Hematopoietic multipotent progenitor cell treated with erythropoietin and hydrocortisone succinate and interleukin-3 and kit ligand, for 6 days (in vitro differentiated cells): ENCODE data around the gene PRKAG2.
"Not testable (repeated sequence)": the region's sequence is repeated elsewhere in the genome, so short reads cannot be mapped to it uniquely, and the experiment has no call there.

Experiments used
- DNase-seq: peaks from one replicate; pipeline ENCODE4 v3.0.0-alpha.2; 2015

The PRKAG2 gene

DNA sequence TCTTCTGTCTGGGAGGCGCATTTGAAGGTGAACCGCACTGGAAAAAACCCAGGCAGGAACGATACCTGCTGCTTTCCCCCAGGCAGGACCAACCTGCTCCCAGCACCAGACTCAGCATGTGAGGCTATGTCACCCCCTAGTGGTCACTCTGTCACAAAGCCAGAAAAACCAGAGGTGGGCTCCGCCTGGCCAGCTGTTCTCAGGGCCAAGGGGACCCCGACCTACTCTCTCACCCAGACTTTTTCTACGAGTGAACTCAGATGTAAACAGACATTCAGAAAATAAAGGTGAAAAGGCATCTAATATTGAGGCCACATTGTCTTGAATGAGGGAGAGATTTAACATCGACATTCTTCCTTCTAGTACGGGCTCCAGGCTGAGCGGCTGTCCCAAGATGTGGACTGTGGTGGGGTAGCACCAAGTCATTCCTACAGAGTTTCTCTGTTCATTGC, 117.3 kb downstream of the PRKAG2 start:
- peak; percentile 85 for DNase-seq

- no peak for DNase-seq
These were observed 118.0 kb downstream of the PRKAG2 start for GRCh38 chr7:151758622-151759540.

DNA sequence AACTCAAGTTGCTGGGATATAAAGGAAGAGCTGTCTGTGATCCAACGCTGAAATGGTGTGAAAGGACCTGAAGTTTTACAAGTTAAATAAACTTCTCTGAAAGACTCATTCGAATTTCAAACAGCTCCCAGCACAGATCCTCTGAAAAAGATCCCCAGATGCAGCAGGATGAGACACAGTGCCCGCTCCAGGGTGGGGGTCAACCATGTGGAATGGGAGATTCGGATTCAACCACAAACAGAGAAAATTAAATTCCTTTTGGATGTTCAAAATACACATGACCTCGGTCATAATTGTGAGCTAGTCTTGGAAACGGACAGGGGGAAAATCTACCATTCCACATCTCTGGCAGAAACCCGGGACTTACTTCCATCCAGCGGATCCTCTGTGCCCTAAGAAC, 119.6 kb downstream of the PRKAG2 start:
- DNase-seq = no peak

DNA sequence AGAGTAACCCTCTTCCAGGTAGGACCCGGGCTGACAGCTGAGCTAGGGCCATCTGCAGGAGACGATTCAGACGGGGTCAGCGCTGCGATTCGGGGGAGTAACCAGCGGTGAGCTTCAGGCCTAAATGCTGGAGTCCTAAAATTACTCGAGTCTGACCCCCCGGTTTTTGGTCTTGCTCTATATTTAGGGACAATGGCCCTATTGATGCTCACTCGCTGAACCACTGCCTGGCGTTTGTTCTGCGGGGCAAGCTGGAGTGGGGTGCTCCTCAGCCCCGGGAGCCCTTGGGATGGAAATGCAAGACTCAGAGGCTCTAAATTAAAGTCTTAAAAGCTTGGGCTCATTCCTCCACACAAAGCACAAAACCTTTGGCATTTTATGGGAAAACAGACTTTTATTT, 120.0 kb downstream of the PRKAG2 start:
- no peak for DNase-seq

DNA sequence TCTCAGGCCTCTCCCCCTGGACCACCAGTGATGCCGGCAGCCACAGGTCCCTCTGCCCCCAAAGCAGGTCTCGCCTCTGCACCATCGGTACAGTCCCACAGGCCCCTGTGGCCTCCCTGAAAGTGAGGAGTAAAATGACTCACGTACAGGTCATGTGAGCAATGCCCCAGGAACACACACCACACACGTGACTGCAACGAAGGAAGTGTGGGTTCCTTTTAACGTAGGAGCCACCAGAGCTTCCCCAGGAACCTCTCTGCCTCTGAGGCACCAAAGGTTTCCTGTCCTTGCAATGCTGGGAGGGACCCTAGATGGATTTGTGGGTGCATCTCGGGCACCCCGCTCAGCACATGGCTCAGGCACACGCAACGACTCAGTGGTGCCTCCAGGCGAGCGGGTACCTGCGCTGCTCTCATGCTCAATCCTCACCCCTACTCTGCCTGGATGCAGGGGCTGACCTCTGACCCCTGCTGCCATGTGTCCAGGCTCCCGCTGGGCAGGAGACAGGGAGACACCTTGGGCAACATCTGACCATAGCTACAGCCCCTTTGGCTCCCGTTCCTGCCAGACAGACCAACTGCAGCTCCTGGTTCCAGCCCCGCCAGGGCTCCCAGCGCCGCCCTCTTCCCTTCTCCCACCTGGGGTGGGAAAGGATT, 120.7 kb downstream of the PRKAG2 start:
- peak; percentile 42 for DNase-seq

DNA sequence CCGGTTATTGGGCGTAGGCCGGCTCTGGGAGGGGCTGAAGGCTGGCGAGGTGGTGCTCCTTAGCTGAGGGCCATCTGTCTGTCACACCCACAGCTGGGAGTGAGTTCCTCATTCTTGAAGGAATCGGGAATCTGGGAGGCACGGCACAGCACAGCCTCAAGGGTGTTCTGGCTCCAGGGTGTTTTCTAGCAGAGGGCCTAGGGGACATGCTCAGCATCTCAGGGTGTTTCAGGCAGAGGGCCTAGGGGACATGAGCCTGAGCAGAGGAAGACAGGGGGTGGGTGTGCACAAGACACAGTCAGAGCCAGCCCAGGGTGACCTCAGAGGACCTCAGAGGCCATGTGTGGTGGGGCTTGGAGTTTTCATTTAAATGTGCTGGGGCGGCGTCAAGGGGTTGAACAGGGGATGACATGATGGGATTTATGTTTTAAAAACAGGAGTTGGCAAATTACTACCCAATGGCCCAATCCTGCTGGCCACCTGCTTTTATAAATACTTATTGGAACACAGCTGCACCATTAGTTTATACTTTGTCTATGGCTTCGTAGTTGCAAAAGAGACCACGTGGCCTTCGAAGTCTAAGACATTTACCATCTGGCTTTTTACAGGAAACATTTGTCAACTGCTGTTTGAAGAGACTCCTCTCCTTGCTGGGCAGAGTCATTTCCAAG, 121.6 kb downstream of the PRKAG2 start:
- peak; percentile 6 for DNase-seq

GRCh38 chr7:151754688-151755130, 122.2 kb downstream of the PRKAG2 start:
- DNase-seq = no peak

GRCh38 chr7:151754142-151754590, 122.7 kb downstream of the PRKAG2 start:
- DNase-seq = peak; percentile 49

GRCh38 chr7:151752816-151753595, 123.9 kb downstream of the PRKAG2 start:
- no peak for DNase-seq

DNA sequence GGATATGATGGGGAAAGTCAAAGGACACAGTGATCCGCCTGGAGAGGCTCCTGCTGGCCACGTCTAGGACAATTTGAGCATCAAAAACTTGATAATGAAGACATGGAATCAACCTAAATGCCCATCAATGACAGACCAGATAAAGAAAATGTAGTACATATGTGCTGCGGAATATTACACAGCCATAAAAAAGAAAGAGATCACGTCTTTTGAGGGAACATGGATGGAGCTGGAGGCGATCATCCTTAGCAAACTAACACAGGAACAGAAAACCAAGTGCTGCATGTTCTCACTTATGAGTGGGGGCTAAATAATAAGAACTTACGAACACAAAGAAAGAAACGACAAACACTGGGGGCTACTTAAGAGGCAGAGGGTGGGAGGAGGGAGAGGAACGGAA, 124.9 kb downstream of the PRKAG2 start:
- no peak for DNase-seq

GRCh38 chr7:151748733-151749132, 128.2 kb downstream of the PRKAG2 start:
- no peak for DNase-seq

DNA sequence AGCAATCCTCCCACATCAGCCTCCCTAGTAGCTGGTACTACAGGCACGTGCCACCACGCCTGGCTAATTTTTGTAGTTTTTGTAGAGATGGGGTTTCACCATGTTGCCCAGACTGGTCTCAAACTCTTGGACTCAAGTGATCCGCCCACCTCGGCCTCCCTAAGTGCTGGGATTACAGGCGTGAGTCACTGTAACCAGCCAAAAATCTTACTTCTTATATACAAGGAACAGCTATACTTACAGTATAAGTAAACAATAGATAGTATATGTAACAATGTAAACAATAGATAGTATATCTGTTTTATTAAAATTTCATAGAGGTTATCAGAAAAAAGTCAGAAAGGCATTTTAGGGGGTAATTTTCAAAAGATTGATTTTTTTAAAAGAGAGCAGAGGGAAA, 128.9 kb downstream of the PRKAG2 start:
- DNase-seq = not testable (repeated sequence)

DNA sequence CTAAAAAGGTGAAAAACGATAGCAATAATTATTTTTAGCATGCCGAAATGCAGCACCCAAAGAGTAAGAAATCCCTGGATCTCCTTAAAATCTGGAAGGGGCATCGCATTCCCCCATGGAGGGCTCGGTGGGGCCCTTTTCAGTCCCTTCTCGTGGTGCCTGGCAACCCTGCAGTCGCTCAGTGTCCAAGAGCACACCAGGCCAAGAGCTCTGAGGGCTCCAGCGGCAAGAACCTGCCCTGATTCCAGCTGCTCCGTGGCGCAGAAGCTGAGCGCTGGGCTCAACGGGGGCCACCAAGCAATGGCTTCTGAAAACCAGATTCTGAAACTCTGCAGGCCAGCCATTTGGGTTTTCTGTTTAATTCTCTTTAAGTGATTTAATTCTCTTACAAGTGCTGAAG, 131.2 kb downstream of the PRKAG2 start:
- no peak for DNase-seq

DNA sequence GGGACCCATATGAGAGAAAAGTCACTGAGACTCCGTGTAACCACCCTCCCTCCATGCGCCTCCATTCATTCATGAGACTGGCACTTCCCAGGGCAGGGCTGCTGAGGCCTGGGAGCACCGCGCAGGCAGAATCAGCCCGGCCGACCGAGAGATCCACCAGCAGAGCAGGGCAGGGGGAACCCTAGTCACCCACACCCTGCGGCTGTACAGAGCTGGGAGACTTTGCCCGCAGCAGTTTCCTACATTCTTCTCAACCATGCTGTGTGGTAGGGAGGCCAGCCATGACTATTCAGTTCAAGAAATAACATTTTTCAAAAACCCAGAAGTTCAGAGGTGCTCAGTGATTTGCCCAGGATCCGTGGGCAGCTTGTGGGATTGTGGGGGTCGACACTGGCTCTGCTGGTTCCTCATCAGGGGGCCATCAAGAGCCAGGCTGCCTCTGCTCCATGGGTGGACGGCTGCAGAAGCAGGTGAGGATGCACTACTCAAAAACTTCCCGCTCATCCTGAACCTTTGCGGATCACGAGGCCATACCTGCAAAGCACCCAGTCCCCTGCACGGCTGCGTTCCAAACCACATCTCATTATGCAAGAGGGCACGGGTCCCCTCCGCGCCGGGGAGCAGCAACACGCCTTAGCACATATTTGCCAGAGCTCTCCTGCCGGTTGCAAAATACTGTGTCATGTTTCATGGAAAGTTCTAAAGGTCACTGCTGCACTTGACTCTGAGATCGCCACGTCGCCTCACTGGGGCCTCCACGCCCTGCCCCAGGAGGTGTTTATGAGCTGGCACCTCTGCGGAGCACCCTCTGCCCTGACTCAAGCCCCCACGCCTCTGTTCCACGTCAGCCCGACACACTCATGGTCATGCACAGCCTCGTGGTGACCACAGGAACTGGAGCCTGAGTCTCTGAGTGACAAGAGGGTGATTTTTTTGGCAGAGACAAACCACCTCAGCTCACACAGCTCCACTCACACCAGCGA, 132.0 kb downstream of the PRKAG2 start:
- DNase-seq = no peak

DNA sequence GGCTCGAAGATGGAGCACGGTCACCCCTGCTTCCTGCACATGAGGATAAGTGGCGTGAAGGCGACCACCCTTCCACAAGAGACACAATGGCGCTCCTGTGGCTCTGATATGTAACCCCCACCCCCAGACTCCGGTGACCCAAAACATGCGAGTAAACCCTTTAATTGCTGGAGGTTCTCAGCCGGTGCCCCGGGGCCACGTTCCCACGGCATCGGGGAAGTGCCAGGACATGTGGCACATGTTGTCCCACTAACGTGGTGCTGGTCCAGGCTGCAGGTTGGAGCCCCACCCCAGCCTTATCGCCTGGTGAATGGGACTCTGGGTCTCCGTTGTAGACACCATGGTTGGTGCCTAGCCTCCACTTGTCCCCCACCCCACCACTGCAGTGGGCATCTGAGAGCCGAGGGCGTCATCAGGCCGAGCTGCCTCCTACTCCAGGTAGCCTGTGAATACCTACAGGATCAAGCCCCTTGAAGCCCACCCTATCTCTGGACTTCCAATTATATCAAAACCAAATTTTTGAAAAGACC, 132.8 kb downstream of the PRKAG2 start:
- no peak for DNase-seq

DNA sequence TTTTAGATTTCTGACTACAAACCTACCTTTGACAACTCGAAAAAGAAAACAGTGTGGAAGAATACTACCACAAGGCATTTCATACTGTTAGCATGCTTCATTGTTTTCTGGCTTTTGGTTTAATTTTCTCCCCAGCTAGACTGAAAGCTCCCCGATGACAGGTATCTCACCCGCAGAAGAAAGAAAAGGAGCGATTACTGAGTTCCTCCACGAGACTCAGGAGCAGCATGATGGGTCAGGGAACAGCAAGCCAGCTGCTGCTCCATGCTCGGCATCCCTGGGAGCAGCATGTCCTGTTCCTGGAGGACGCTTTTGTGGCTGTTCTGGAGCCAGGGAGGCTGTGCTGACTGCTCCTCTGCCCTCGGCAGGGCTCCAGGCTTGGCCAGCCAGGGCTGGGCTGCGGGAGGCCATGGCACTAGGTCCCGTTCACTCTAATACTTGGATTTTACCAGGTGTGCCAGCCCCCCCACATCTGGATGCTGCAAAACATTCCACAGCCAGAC, 133.4 kb downstream of the PRKAG2 start:
- DNase-seq = no peak

DNA sequence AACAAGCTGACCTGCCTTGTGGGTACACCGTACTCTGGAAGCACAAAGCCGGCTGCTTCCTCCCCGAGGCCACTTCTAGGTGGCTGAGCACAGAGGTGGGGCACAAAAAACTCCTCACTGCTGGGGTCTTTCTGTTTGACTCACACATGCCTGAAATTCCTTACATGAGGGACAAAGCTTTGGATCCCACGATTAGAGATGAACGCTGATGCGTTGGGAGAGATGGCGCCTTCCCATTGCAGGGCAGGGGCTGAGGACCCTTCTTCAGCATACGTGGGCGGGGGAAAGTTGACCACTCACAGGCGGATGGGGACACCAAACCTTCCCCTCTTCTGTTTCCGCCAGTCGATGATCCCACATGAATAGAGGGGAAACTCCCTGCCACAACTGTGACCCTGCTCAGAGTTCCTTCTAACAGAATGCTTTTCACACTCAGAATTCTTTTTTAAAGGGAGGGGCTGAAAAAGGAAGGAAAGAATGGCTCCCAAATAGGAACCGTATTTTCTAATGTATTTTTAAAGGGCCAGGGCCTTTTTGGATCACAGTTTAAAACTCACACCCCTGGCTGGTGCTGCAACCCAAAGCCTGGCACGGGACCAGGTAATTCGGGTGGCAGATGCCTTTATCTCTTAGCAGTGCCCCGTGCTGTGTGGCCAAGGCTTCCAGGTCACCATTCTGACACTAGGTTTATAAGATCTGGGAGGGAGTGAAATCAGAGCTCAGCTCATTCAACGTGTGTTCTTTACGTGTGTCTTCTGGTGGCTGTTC, 134.0 kb downstream of the PRKAG2 start:
- DNase-seq = peak; percentile 47

GRCh38 chr7:151741585-151741984, 135.3 kb downstream of the PRKAG2 start:
- no peak for DNase-seq

DNA sequence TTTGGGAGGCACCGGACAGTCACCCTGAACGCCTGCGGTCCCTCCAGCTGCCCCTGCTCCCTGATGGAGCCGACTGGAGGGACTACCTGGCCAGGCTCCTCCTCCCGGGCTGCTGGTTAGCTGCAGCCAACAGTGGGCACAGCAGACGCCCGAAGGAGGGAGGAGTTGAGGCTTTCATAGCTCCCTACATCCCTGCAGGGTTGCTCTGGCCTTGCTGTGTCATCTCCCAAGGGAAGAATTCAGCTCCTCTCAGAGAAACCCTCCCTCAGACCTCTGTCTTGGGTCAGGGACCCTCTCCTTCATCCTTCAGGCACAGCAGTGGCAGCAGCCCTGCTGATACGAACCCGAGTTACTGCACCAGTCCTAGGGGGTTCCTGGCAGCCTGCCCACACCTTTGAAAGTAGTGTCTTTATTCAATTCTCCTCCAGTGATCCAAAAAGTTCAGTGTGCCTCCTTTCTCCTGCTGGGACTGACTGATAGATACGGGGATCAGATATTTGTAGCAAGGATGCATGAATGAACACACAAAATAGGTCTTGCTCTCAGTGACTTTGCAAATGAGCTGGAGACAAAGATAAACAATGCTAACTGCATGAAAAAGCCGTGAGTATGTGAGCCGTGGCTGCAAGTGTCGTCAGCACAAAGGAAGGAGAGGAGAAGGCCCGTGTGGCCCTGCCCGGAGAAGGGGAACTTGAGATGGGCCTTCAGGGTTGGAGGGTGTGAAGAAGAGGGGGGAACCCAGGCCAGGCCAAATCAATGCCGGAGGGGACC, 136.6 kb downstream of the PRKAG2 start:
- no peak for DNase-seq
